RWPE2 (cell line): ENCODE measurements around the gene KCNJ16.

Experiments used
- ATAC-seq: fragments of 200-7000 bp; cut with Tn5 transposase; 3 replicates; pipeline ENCODE4 v1.9.1; 2021; ENCODE audit warnings: low read depth
- DNase-seq: peaks from one replicate; pipeline ENCODE4 v3.0.0-alpha.2; 2020; ENCODE audit warnings: low spot score
- H3K27ac ChIP-seq: fragments of 450-650 bp; 2 replicates; pipeline ENCODE4 v1.5.1; 2017; ENCODE audit warnings: mild to moderate bottlenecking; ENCODE audit not compliant: poor library complexity, severe bottlenecking
- H3K27me3 ChIP-seq: fragments of 250-450 bp; sonication (Bioruptor Pico); 2 replicates; pipeline ENCODE4 v1.5.1; 2021; ENCODE audit warnings: mild to moderate bottlenecking, moderate library complexity; ENCODE audit not compliant: insufficient read depth, poor library complexity, severe bottlenecking
- H3K36me3 ChIP-seq: fragments of 250-450 bp; sonication (Bioruptor Pico); 2 replicates; pipeline ENCODE4 v1.5.1; 2020; ENCODE audit warnings: low read depth, mild to moderate bottlenecking, moderate library complexity
- H3K4me1 ChIP-seq: fragments of 250-450 bp; sonication (Bioruptor Pico); 2 replicates; pipeline ENCODE4 v1.5.1; 2021; ENCODE audit warnings: mild to moderate bottlenecking, moderate library complexity; ENCODE audit not compliant: insufficient read depth, poor library complexity, severe bottlenecking
- H3K4me3 ChIP-seq: fragments of 250-450 bp; sonication (Bioruptor Pico); 2 replicates; pipeline ENCODE4 v1.5.1; 2021; ENCODE audit warnings: mild to moderate bottlenecking, moderate library complexity; ENCODE audit not compliant: severe bottlenecking
- H3K9me3 ChIP-seq: fragments of 250-450 bp; sonication (Bioruptor Pico); 2 replicates; pipeline ENCODE4 v1.5.1; 2021; ENCODE audit warnings: mild to moderate bottlenecking, moderate library complexity; ENCODE audit not compliant: severe bottlenecking
- TF ChIP-seq, protein P1 (sequence below): fragments of 450-650 bp; IDR thresholded peaks from one replicate; pipeline ENCODE4 v1.5.1; 2017; ENCODE audit warnings: mild to moderate bottlenecking, moderate library complexity; ENCODE audit not compliant: poor library complexity, severe bottlenecking

Gene KCNJ16

DNA sequence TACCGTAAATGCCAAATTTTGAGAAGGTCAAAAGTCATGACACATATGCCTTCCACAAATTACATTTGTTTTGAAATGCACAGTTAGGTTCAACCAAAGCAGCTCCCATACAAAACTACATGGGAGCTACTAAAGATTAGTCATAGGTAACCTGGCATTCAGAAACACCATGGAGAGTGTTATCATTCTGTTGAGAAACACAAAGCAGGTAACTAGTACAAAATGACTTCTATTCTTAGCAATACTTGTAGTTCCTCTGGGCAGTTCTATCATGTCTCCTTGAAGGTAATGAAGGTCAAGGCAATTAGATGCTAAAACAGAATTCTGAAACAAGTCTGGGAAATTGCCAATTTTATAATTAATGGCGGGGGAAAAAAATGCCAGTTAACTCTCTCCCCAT is 39.4 kb downstream of the KCNJ16 start:
- no peak overlapping the region for H3K27ac ChIP-seq
- no peaks in the 10 kb centered on the region for H3K4me1 ChIP-seq
- H3K27me3 ChIP-seq: no peaks in the 10 kb centered on the region
- ATAC-seq (no peak), DNase-seq (no peak)
- H3K9me3 ChIP-seq: peaks cover 3% of the 10 kb centered on the region
- no peaks in the 10 kb centered on the region for H3K36me3 ChIP-seq
- H3K4me3 ChIP-seq: no peak overlapping the region
- TF ChIP-seq, protein P1, sequence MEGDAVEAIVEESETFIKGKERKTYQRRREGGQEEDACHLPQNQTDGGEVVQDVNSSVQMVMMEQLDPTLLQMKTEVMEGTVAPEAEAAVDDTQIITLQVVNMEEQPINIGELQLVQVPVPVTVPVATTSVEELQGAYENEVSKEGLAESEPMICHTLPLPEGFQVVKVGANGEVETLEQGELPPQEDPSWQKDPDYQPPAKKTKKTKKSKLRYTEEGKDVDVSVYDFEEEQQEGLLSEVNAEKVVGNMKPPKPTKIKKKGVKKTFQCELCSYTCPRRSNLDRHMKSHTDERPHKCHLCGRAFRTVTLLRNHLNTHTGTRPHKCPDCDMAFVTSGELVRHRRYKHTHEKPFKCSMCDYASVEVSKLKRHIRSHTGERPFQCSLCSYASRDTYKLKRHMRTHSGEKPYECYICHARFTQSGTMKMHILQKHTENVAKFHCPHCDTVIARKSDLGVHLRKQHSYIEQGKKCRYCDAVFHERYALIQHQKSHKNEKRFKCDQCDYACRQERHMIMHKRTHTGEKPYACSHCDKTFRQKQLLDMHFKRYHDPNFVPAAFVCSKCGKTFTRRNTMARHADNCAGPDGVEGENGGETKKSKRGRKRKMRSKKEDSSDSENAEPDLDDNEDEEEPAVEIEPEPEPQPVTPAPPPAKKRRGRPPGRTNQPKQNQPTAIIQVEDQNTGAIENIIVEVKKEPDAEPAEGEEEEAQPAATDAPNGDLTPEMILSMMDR: no peak

- no peaks in the 10 kb centered on the region for H3K4me1 ChIP-seq
- no peak for DNase-seq
- H3K4me3 ChIP-seq: no peak overlapping the region
- H3K27me3 ChIP-seq: no peaks in the 10 kb centered on the region
- no peak for ATAC-seq
- peaks cover 3% of the 10 kb centered on the region for H3K9me3 ChIP-seq
- H3K36me3 ChIP-seq: no peaks in the 10 kb centered on the region
- TF ChIP-seq, protein P1: no peak
- no peak overlapping the region for H3K27ac ChIP-seq
Measured at GRCh38 chr17:70115126-70115525, 40.1 kb downstream of the KCNJ16 start.

GRCh38 chr17:70116919-70117318 is 41.9 kb downstream of the KCNJ16 start:
- TF ChIP-seq, protein P1: no peak
- H3K27me3 ChIP-seq: no peaks in the 10 kb centered on the region
- no peak for DNase-seq
- H3K36me3 ChIP-seq: no peaks in the 10 kb centered on the region
- H3K9me3 ChIP-seq: peaks cover 3% of the 10 kb centered on the region
- ATAC-seq: no peak
- H3K4me3 ChIP-seq: no peak overlapping the region
- H3K27ac ChIP-seq: no peak overlapping the region
- no peaks in the 10 kb centered on the region for H3K4me1 ChIP-seq

- Histone ChIP-seq H3K36me3 (no peaks in the 10 kb centered on the region), H3K27ac (no peak overlapping the region), H3K4me3 (no peak overlapping the region), H3K9me3 (peaks cover 3% of the 10 kb centered on the region), H3K4me1 (no peaks in the 10 kb centered on the region), H3K27me3 (no peaks in the 10 kb centered on the region)
- ATAC-seq (no peak), DNase-seq (no peak)
- TF ChIP-seq, protein P1: no peak
Measured at GRCh38 chr17:70119545-70119944, 44.5 kb downstream of the KCNJ16 start.

DNA sequence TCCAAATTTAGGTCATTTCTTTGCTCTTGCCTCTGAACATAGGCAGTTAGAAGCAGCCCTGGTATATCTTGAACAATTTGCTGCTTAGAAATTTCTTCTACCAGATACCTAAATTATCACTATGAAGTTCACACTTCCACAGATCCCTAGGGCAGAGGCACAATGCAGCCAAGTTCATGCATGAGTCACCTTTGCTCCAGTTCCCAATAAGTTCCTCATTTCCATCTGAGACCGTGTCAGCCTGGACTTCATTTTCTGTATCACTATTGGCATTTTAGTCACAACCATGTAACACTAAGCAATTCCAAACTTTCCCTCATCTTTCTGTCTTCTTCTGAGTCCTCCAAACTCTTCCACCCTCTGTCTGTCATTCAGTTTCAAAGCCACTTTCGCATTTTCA is 45.0 kb downstream of the KCNJ16 start:
- H3K9me3 ChIP-seq: peaks cover 3% of the 10 kb centered on the region
- no peaks in the 10 kb centered on the region for H3K27me3 ChIP-seq
- no peaks in the 10 kb centered on the region for H3K4me1 ChIP-seq
- no peaks in the 10 kb centered on the region for H3K36me3 ChIP-seq
- no peak for DNase-seq
- TF ChIP-seq, protein P1: no peak
- H3K4me3 ChIP-seq: no peak overlapping the region
- no peak for ATAC-seq
- H3K27ac ChIP-seq: no peak overlapping the region
